HFF-Myc (cell line): ENCODE data around the gene CAMKK2.

Source experiments
- DNase-seq: peaks from one replicate; pipeline ENCODE4 v3.0.0-alpha.2; 2011; ENCODE audit warnings: low read depth; ENCODE audit errors: extremely low read depth
- H3K4me3 ChIP-seq: replicated peaks from 2 replicates; pipeline ENCODE4 v1.5.1; 2011; ENCODE audit warnings: low read depth, mild to moderate bottlenecking, control low read depth, low read length
- CTCF ChIP-seq: IDR thresholded peaks from 2 replicates; pipeline ENCODE4 v1.5.1; 2012; ENCODE audit warnings: mild to moderate bottlenecking, low read depth, low read length, control low read depth; ENCODE audit errors: missing control alignments

The CAMKK2 gene

GRCh38 chr12:121296618-121297434 is at the start of gene CAMKK2:
TSS of gene CAMKK2 (minus strand) at chr12:121296709. CDS start at chr12:121274526, 22,183 bp downstream.
- no peak for TF ChIP-seq CTCF
- no peak for DNase-seq
- peak within 1 kb of the TSS; percentile 88 for H3K4me3 ChIP-seq

- no peak for DNase-seq
- no peak overlapping the region for H3K4me3 ChIP-seq
- TF ChIP-seq CTCF = no peak
Measured at GRCh38 chr12:121345151-121345815, 48.8 kb upstream of the CAMKK2 start.

- no peak for DNase-seq
- no peak for TF ChIP-seq CTCF
- no peak overlapping the region for H3K4me3 ChIP-seq
Measured at GRCh38 chr12:121344506-121344905, 48.0 kb upstream of the CAMKK2 start.

GRCh38 chr12:121337416-121337815 is 40.9 kb upstream of the CAMKK2 start:
- no peak for TF ChIP-seq CTCF
- DNase-seq = no peak
- no peak overlapping the region for H3K4me3 ChIP-seq

GRCh38 chr12:121334513-121335343 is 38.2 kb upstream of the CAMKK2 start:
- DNase-seq = peak; percentile 55
- peak; percentile 80 for TF ChIP-seq CTCF
- H3K4me3 ChIP-seq = no peak overlapping the region

- no peak for DNase-seq
- TF ChIP-seq CTCF = no peak
Measured at GRCh38 chr12:121333747-121334146, 37.2 kb upstream of the CAMKK2 start.

More at GRCh38 chr12:121333747-121334146, 37.2 kb upstream of the CAMKK2 start:
- H3K4me3 ChIP-seq = no peak overlapping the region
